Peyer's patch (tissue), 4 donors: ENCODE measurements around the gene RASSF3. TPM values are rescaled to one million over a fixed set of nuclear protein-coding genes. Genes with fewer than 3 reads are reported as not detected.

ENCODE experiments used
- DNase-seq, 3 donors: peaks; one replicate each; pipeline ENCODE4 v3.0.0-alpha.2; 2017 to 2019
- H3K27ac ChIP-seq, 4 donors: fragments of 200-600 bp; sonication (generic); one replicate each; pipeline ENCODE4 v1.5.1; 2016 to 2019
- H3K27me3 ChIP-seq, 2 donors: fragments of 200-600 bp; sonication (generic); one replicate each; pipeline ENCODE4 v1.5.1; 2019
- H3K36me3 ChIP-seq, 3 donors: fragments of 200-600 bp; sonication (generic); one replicate each; pipeline ENCODE4 v1.5.1; 2016 to 2019
- H3K4me1 ChIP-seq, 4 donors: fragments of 200-600 bp; sonication (generic); one replicate each; pipeline ENCODE4 v1.5.1; 2016 to 2019
- H3K4me3 ChIP-seq, 4 donors: fragments of 200-600 bp; sonication (generic); 1 replicate in 3 of 4; 2 replicates in 1 of 4; pipeline ENCODE4 v1.5.1; 2016 to 2019; ENCODE audit warnings: mild to moderate bottlenecking in 1 of 4
- H3K9me3 ChIP-seq, 4 donors: fragments of 200-600 bp; sonication (generic); one replicate each; pipeline ENCODE4 v1.5.1; 2016 to 2019; ENCODE audit warnings: mild to moderate bottlenecking in 1 of 4
- CTCF ChIP-seq, 6 experiments: fragments of 450-650 bp in 4 of 6; fragments of 200-600 bp in 2 of 6; sonication (generic) in 1 of 6; IDR thresholded peaks; one replicate each; pipeline ENCODE4 v1.5.1; 2017 to 2019; ENCODE audit warnings: antibody characterized with exemption in 6 of 6, mild to moderate bottlenecking in 3 of 6, moderate library complexity in 1 of 6
- POLR2A ChIP-seq, 2 donors: fragments of 450-650 bp; IDR thresholded peaks; one replicate each; pipeline ENCODE4 v1.5.1; 2017; ENCODE audit warnings: antibody characterized with exemption in 2 of 2, mild to moderate bottlenecking in 2 of 2, moderate library complexity in 2 of 2
- total RNA-seq, 4 donors: library from RNA; depleted of rRNA; stranded (reverse); fragments of >200 nt; gene quantifications; one replicate each; pipeline ENCODE4 v1.1.0, GENCODE V29; 2016

The RASSF3 gene
- total RNA-seq, 4 donors from 2014 or later = 14.3 to 60.2 (median 27.2) TPM

GRCh38 chr12:64568298-64568697 lies 42.0 kb upstream of the RASSF3 start:
- H3K9me3 ChIP-seq = no peaks in the 10 kb centered on the region
- DNase-seq = no peak
- no peak overlapping the region for H3K4me3 ChIP-seq
- no peaks in the 10 kb centered on the region for H3K27me3 ChIP-seq
- peaks cover 0 to 14% (median 0%) of the 10 kb centered on the region in 4 donors for H3K4me1 ChIP-seq
- TF ChIP-seq CTCF (IDR thresholded peaks at IDR 0.05) (no peak), POLR2A (IDR thresholded peaks at IDR 0.05) (no peak)
- H3K27ac ChIP-seq = no peak overlapping the region
- no peaks in the 10 kb centered on the region for H3K36me3 ChIP-seq

- TF ChIP-seq CTCF (IDR thresholded peaks at IDR 0.05) (no peak), POLR2A (IDR thresholded peaks at IDR 0.05) (no peak)
- H3K4me1 ChIP-seq = peaks cover 0 to 14% (median 0%) of the 10 kb centered on the region in 4 donors
- no peak for DNase-seq
- no peaks in the 10 kb centered on the region for H3K27me3 ChIP-seq
- no peaks in the 10 kb centered on the region for H3K36me3 ChIP-seq
- H3K9me3 ChIP-seq = peaks cover 0 to 6% (median 0%) of the 10 kb centered on the region in 4 donors
- no peak overlapping the region for H3K27ac ChIP-seq
- no peak overlapping the region for H3K4me3 ChIP-seq
Measured at GRCh38 chr12:64569923-64570691, 40.2 kb upstream of the RASSF3 start.

- Histone ChIP-seq H3K36me3 (no peaks in the 10 kb centered on the region), H3K27me3 (no peaks in the 10 kb centered on the region), H3K4me1 (peaks cover 0 to 14% (median 0%) of the 10 kb centered on the region in 4 donors), H3K9me3 (peaks cover 0 to 10% (median 0%) of the 10 kb centered on the region in 4 donors), H3K27ac (no peak overlapping the region), H3K4me3 (no peak overlapping the region)
- TF ChIP-seq CTCF (IDR thresholded peaks at IDR 0.05) (no peak), POLR2A (IDR thresholded peaks at IDR 0.05) (no peak)
- DNase-seq = no peak
Measured at GRCh38 chr12:64571411-64571810, 38.9 kb upstream of the RASSF3 start.

- DNase-seq = no peak
- H3K27me3 ChIP-seq = no peaks in the 10 kb centered on the region
- TF ChIP-seq POLR2A (IDR thresholded peaks at IDR 0.05) (no peak), CTCF (IDR thresholded peaks at IDR 0.05) (no peak)
- H3K27ac ChIP-seq = no peak overlapping the region
- peaks cover 0 to 14% (median 0%) of the 10 kb centered on the region in 4 donors for H3K4me1 ChIP-seq
- no peak overlapping the region for H3K4me3 ChIP-seq
- H3K9me3 ChIP-seq = peaks cover 0 to 10% (median 0%) of the 10 kb centered on the region in 4 donors
- no peaks in the 10 kb centered on the region for H3K36me3 ChIP-seq
Measured at GRCh38 chr12:64572241-64572640, 38.1 kb upstream of the RASSF3 start.

GRCh38 chr12:64574837-64575236 lies 35.5 kb upstream of the RASSF3 start:
- Histone ChIP-seq H3K36me3 (no peaks in the 10 kb centered on the region), H3K27me3 (no peaks in the 10 kb centered on the region), H3K4me1 (no peaks in the 10 kb centered on the region), H3K27ac (no peak overlapping the region), H3K9me3 (peaks cover 0 to 10% (median 0%) of the 10 kb centered on the region in 4 donors), H3K4me3 (no peak overlapping the region)
- no peak for TF ChIP-seq CTCF (IDR thresholded peaks at IDR 0.05)
- TF ChIP-seq POLR2A (IDR thresholded peaks at IDR 0.05) = no peak
- no peak for DNase-seq
